ENCODE data around the gene FUZ.
A peak's percentile ranks its signal among the peaks of the same experiment; 100 is the strongest.

DNA sequence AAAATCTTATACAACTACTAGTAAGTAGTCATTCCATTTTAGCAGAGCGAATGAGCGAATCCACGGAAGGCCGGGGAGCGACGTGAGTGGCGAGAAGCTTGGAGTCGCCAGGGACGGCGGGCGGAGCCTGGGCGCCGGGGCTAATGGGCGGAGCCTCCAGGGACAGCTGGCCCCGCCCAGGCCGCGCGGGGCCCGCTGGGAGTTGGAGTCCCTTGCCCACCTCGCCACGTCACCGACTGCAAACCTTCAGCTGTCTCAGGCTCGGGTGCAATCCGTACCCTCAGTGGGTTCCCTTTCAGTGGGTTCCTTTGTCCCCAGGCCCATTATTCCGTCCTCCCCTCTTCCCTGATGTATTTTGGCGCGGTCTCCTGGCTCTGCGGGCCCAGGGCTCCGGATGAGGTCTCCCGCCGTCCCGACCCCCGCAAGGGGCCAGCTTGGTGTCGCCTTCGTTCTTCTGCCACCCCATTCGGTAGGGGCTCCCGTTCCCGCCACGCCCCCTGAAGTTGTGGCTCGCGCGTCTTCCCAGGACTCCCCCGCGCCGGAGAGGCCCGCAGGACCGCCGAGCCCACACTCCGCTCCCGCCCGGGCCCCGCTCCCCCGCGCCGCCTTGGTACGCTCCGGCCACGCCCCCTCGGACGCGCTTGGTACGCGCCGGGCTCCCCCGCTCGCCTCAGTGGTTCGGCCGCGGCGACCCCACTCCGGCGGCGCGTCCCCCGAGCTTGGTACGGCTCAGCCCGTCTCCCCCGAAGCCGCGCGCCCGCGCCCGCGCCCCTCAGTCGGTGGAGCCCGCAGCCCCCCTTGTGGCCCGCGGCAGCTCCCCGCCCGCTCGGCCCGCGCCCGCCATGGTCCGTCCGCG is 37.6 kb upstream of the FUZ start, which contains the start of gene PTOV1:
- TF ChIP-seq, protein P1, sequence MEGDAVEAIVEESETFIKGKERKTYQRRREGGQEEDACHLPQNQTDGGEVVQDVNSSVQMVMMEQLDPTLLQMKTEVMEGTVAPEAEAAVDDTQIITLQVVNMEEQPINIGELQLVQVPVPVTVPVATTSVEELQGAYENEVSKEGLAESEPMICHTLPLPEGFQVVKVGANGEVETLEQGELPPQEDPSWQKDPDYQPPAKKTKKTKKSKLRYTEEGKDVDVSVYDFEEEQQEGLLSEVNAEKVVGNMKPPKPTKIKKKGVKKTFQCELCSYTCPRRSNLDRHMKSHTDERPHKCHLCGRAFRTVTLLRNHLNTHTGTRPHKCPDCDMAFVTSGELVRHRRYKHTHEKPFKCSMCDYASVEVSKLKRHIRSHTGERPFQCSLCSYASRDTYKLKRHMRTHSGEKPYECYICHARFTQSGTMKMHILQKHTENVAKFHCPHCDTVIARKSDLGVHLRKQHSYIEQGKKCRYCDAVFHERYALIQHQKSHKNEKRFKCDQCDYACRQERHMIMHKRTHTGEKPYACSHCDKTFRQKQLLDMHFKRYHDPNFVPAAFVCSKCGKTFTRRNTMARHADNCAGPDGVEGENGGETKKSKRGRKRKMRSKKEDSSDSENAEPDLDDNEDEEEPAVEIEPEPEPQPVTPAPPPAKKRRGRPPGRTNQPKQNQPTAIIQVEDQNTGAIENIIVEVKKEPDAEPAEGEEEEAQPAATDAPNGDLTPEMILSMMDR (IDR thresholded peaks at IDR 0.05; ENCODE audit: low read depth, low read length, missing input control) = no peak
- TF ChIP-seq TAF1 (conservative IDR thresholded peaks at IDR 0.05) (no peak), RAD21 (IDR thresholded peaks at IDR 0.05) (peak in 1 of 2 donors; percentile 2), YY1 (IDR thresholded peaks at IDR 0.05) (peak; percentile 45), HNF4G (IDR thresholded peaks at IDR 0.05) (no peak), GABPA (IDR thresholded peaks at IDR 0.05 in 1 of 2, conservative IDR thresholded peaks at IDR 0.05 in 1 of 2) (no peak)

Data from liver (tissue), 3 donors.